HT1080 (cell line): Measurements from ENCODE around the gene ENTPD1. TPM values are rescaled to one million over a fixed set of nuclear protein-coding genes. Genes with fewer than 3 reads are reported as not detected.
"Not testable (repeated sequence)": the region's sequence is repeated elsewhere in the genome, so short reads cannot be mapped to it uniquely, and the experiment has no call there.

Experiments used
- DNase-seq: peaks from one replicate; pipeline ENCODE4 v3.0.0-alpha.2; 2015; ENCODE audit warnings: low read depth
- polyA plus RNA-seq, 2 experiments: library from polyadenylated mRNA; depleted of rRNA; stranded (reverse); fragments of >200 nt; gene quantifications; 2 replicates each; pipeline ENCODE4 v1.2.3, GENCODE V29; 2015
- total RNA-seq: library from RNA; depleted of rRNA; stranded (reverse); fragments of >200 nt; shearing (Covaris generic); gene quantifications from 2 replicates; pipeline ENCODE4 v1.2.3, GENCODE V29; 2014; rRNA removed

ENTPD1 gene
- total RNA-seq = not detected in 2 replicates
- polyA plus RNA-seq (2015; cell fraction: cytosol; rRNA removed) = 0.24 and 0.28 TPM in 2 replicates
- 0.19 and 0.23 TPM in 2 replicates for polyA plus RNA-seq (2015; cell fraction: nucleus; rRNA removed)

GRCh38 chr10:95756041-95756761, at the start of gene ENTPD1:
TSS of gene ENTPD1 (plus strand) at chr10:95756163. CDS start at chr10:95756240, 77 bp downstream.
- DNase-seq = no peak

GRCh38 chr10:95706573-95706972, 49.4 kb upstream of the ENTPD1 start:
- no peak for DNase-seq

- no peak for DNase-seq
These were observed 49.0 kb upstream of the ENTPD1 start for GRCh38 chr10:95706990-95707389.

GRCh38 chr10:95711492-95711891, 44.5 kb upstream of the ENTPD1 start:
- DNase-seq = no peak

- DNase-seq = no peak
These were observed 39.5 kb upstream of the ENTPD1 start for GRCh38 chr10:95716466-95716865.

- DNase-seq = no peak
These were observed 39.1 kb upstream of the ENTPD1 start for GRCh38 chr10:95716866-95717265.

GRCh38 chr10:95720745-95721144, 35.2 kb upstream of the ENTPD1 start:
- DNase-seq = not testable (repeated sequence)

GRCh38 chr10:95722496-95722895, 33.5 kb upstream of the ENTPD1 start:
- not testable (repeated sequence) for DNase-seq

- no peak for DNase-seq
These were observed 27.4 kb upstream of the ENTPD1 start for GRCh38 chr10:95728526-95728925.

GRCh38 chr10:95729323-95730055, 26.5 kb upstream of the ENTPD1 start:
- DNase-seq = no peak

- DNase-seq = no peak
These were observed 25.7 kb upstream of the ENTPD1 start for GRCh38 chr10:95730233-95730632.

- DNase-seq = not testable (repeated sequence)
These were observed 23.1 kb upstream of the ENTPD1 start for GRCh38 chr10:95732907-95733306.

GRCh38 chr10:95739056-95739455, 16.9 kb upstream of the ENTPD1 start:
- DNase-seq = no peak

GRCh38 chr10:95741807-95742467, 14.0 kb upstream of the ENTPD1 start:
- DNase-seq = peak; percentile 6

- DNase-seq = no peak
These were observed 13.5 kb upstream of the ENTPD1 start for GRCh38 chr10:95742485-95742884.

- DNase-seq = no peak
These were observed 12.9 kb upstream of the ENTPD1 start for GRCh38 chr10:95742962-95743535.

- no peak for DNase-seq
These were observed 10.5 kb upstream of the ENTPD1 start for GRCh38 chr10:95745501-95745900.

- DNase-seq = no peak
These were observed 7.6 kb upstream of the ENTPD1 start for GRCh38 chr10:95748349-95748748.

GRCh38 chr10:95755511-95756004, 405 bp upstream of the ENTPD1 start:
- DNase-seq = peak; percentile 27

GRCh38 chr10:95756809-95757684, 1.1 kb downstream of the ENTPD1 start:
- no peak for DNase-seq
